HepG2 (cell line): ENCODE measurements around the gene COL4A3. TPM values are rescaled to one million over a fixed set of nuclear protein-coding genes. Genes with fewer than 3 reads are reported as not detected.
A peak's percentile ranks its signal among the peaks of the same experiment; 100 is the strongest.

ENCODE experiments used
- ATAC-seq: fragments of 200-7000 bp; cut with Tn5 transposase; 3 replicates; pipeline ENCODE4 v1.9.1; 2020; ENCODE audit warnings: mild to moderate bottlenecking, moderate library complexity
- BruUV-seq: library from RNA; stranded (reverse); fragments of 400-500 nt; replicated peaks from 2 replicates; lab custom pipeline; 2021; lab: Mats Ljungman, UMichigan
- CTCF ChIA-PET: fragments of 300-600 bp; formaldehyde crosslinking; extraction: SDS; loops from one replicate; lab custom pipeline; 2021; ENCODE audit warnings: low total read pairs, inconsistent platforms, low intra/inter-chr PET ratio; lab: Yijun Ruan, JAX
- POLR2A ChIA-PET: fragments of 350-600 bp; sonication (Branson Sonifier 250); formaldehyde crosslinking; loops from one replicate; lab custom pipeline; 2020; ENCODE audit warnings: antibody characterized with exemption, inconsistent platforms; lab: Yijun Ruan, JAX
- DNase-seq: peaks from one replicate; pipeline ENCODE4 v3.0.0-alpha.2; 2015; ENCODE audit warnings: low spot score
- FAIRE-seq: peaks from 3 replicates; lab custom pipeline; 2011; peaks lifted over from hg19 to GRCh38; lab: Jason Lieb, UNC
- H2AFZ ChIP-seq: one replicate; pipeline ENCODE4 v1.6.1; 2011; ENCODE audit warnings: low read length, inconsistent platforms
- H3K27ac ChIP-seq: fragments of 300-600 bp; 3 replicates; pipeline ENCODE4 v1.8.0; 2011; ENCODE audit warnings: mixed run types, mild to moderate bottlenecking, mixed read lengths, low read length, inconsistent platforms; ENCODE audit not compliant: insufficient read depth; ENCODE audit errors: extremely low read length
- H3K27me3 ChIP-seq, 2 experiments: fragments of 200-600 bp in 1 of 2; 2 replicates in 1 of 2; 3 replicates in 1 of 2; pipeline versions ENCODE4 v1.6.0 to v1.8.0; 2011; ENCODE audit warnings: low read length in 2 of 2, mild to moderate bottlenecking in 2 of 2, moderate library complexity in 2 of 2, inconsistent platforms in 1 of 2; ENCODE audit not compliant: insufficient read depth in 2 of 2, control insufficient read depth in 1 of 2
- H3K36me3 ChIP-seq, 2 experiments: fragments of 200-600 bp in 1 of 2; replicated peaks in 1 of 2; 2 replicates in 1 of 2; 3 replicates in 1 of 2; pipeline versions ENCODE4 v1.5.1 to v1.8.0; 2011; ENCODE audit warnings: low read length in 2 of 2, inconsistent platforms in 1 of 2; ENCODE audit not compliant: insufficient read depth in 2 of 2, control insufficient read depth in 1 of 2
- H3K4me1 ChIP-seq: 2 replicates; pipeline ENCODE4 v1.5.1; 2012; ENCODE audit warnings: low read length, inconsistent platforms; ENCODE audit not compliant: insufficient read depth
- H3K4me2 ChIP-seq: 2 replicates; pipeline ENCODE4 v1.6.0; 2011; ENCODE audit warnings: low read depth, low read length, inconsistent platforms
- H3K4me3 ChIP-seq, 3 experiments: fragments of 200-600 bp in 1 of 3; sonication (generic), shearing (Covaris generic) in 1 of 3; replicated peaks in 1 of 3; 2 replicates each; pipeline ENCODE4 v1.5.1; 2011 to 2016; ENCODE audit warnings: low read length in 3 of 3, inconsistent platforms in 2 of 3, low read depth in 2 of 3, mild to moderate bottlenecking in 2 of 3, control low read depth in 1 of 3, mixed read lengths in 1 of 3; ENCODE audit not compliant: insufficient read depth in 1 of 3
- H3K79me2 ChIP-seq: one replicate; pipeline ENCODE4 v1.6.1; 2011; ENCODE audit warnings: low read length, inconsistent platforms; ENCODE audit not compliant: insufficient read depth
- H3K9ac ChIP-seq: 2 replicates; pipeline ENCODE4 v1.6.0; 2011; ENCODE audit warnings: mild to moderate bottlenecking, low read depth, low read length, inconsistent platforms; ENCODE audit not compliant: insufficient read depth
- H3K9me3 ChIP-seq: 2 replicates; pipeline ENCODE4 v1.5.1; 2012; ENCODE audit warnings: mild to moderate bottlenecking, low read length
- H4K20me1 ChIP-seq: 2 replicates; pipeline ENCODE4 v1.6.0; 2011; ENCODE audit warnings: inconsistent platforms, mild to moderate bottlenecking, low read length, moderate library complexity; ENCODE audit not compliant: insufficient read depth
- ARNT ChIP-seq: fragments of 450-650 bp; IDR thresholded peaks from 2 replicates; pipeline ENCODE4 v1.6.1; 2017
- CEBPB ChIP-seq: IDR thresholded peaks from 2 replicates; pipeline ENCODE4 v1.6.1; 2011; ENCODE audit warnings: low read depth, low read length, improper control_type of control experiment, borderline replicate concordance
- IKZF1 ChIP-seq: fragments of 450-650 bp; IDR thresholded peaks from 2 replicates; pipeline ENCODE4 v1.7.1; 2016
- KDM4B ChIP-seq: sonication (generic); formaldehyde crosslinking; IDR thresholded peaks from 2 replicates; pipeline ENCODE4 v1.4.0; 2020; ENCODE audit warnings: missing genetic modification reagents
- KMT2B ChIP-seq: IDR thresholded peaks from 2 replicates; pipeline ENCODE4 v1.6.1; 2016; ENCODE audit warnings: missing genetic modification reagents, missing compliant biosample characterization
- SRSF1 ChIP-seq: fragments of 200-400 bp; formaldehyde crosslinking; optimal IDR thresholded peaks from 2 replicates; pipeline ENCODE3; 2017; ENCODE audit warnings: mild to moderate bottlenecking, low read depth, low read length, moderate library complexity
- U2AF1 ChIP-seq: fragments of 200-400 bp; formaldehyde crosslinking; optimal IDR thresholded peaks from 2 replicates; pipeline ENCODE3; 2017; ENCODE audit warnings: mild to moderate bottlenecking, low read depth, low read length
- ZMYM2 ChIP-seq: sonication (generic); formaldehyde crosslinking; IDR thresholded peaks from 2 replicates; pipeline ENCODE4 v1.8.0; 2022; ENCODE audit warnings: mild to moderate bottlenecking, missing genetic modification reagents
- ZNF225 ChIP-seq: sonication (generic); formaldehyde crosslinking; IDR thresholded peaks from 2 replicates; pipeline ENCODE4 v1.4.0; 2020; ENCODE audit warnings: mild to moderate bottlenecking, missing genetic modification reagents
- ZNF253 ChIP-seq: sonication (generic); formaldehyde crosslinking; IDR thresholded peaks from 2 replicates; pipeline ENCODE4 v1.8.0; 2022; ENCODE audit warnings: mild to moderate bottlenecking, missing genetic modification reagents, borderline replicate concordance
- ZNF629 ChIP-seq: sonication (generic); formaldehyde crosslinking; conservative IDR thresholded peaks from 2 replicates; pipeline ENCODE4 v1.5.0; 2020; ENCODE audit warnings: missing genetic modification reagents
- ZNF850 ChIP-seq: sonication (generic); formaldehyde crosslinking; conservative IDR thresholded peaks from 2 replicates; pipeline ENCODE4 v1.9.0; 2021; ENCODE audit warnings: mild to moderate bottlenecking, missing genetic modification reagents
- WGBS: methylation state at CpG from one replicate; pipeline ENCODE4 v1.1.6; 2017; ENCODE audit warnings: low lambda C conversion rate; 5-methylcytosine and 5-hydroxymethylcytosine counted together
- in situ Hi-C: cut with HindIII; loops from 2 replicates; pipeline ENCODE4 v1.10.0; 2017; ENCODE audit warnings: low pct_unique_long_range_greater_than_20kb; ENCODE audit not compliant: extremely low pct_ligation_motif_present
- intact Hi-C: fragments of 100-400 bp; cut with micrococcal nuclease; formaldehyde crosslinking; loops from one replicate; pipeline ENCODE4 v1.10.0; 2022; ENCODE audit not compliant: unreplicated experiment
- polyA plus RNA-seq, 8 experiments: library from polyadenylated mRNA; depleted of rRNA in 3 of 8; stranded (reverse) in 7 of 8; unstranded in 1 of 8; fragments of >200 nt; fragmentation: Illumina TruSeq in 4 of 8; extraction: Trizol in 4 of 8; gene quantifications; 2 replicates each; pipeline versions ENCODE4 v1.2.1 to v1.2.3, GENCODE V29; 2011 to 2016; ENCODE audit warnings: low read depth in 4 of 8, missing spikeins in 1 of 8, mixed read lengths in 1 of 8; ENCODE audit not compliant: insufficient read depth in 1 of 8
- total RNA-seq, 5 experiments: library from RNA; depleted of rRNA; stranded (reverse); fragments of >200 nt; fragmentation: Illumina TruSeq; extraction: Trizol; gene quantifications; 2 replicates each; pipeline ENCODE4 v1.2.3, GENCODE V29; 2016; ENCODE audit warnings: low read depth in 1 of 5

Gene COL4A3
- total and polyA plus RNA-seq, 2 of the 13 experiments (the other 11 are each of a cell fraction or from before 2014, with no cell fraction given): 0.02 TPM; not detected in 1

GRCh38 chr2:227322530-227323205, 158.2 kb downstream of the COL4A3 start:
- CTCF ChIA-PET: no interaction called here
- H3K9me3 ChIP-seq: peaks cover 14% of the 10 kb centered on the region
- TF ChIP-seq SRSF1 (no peak), ZNF850 (CRISPR knock-in tag) (peak; percentile 99), ZNF225 (CRISPR knock-in tag) (no peak), ZNF629 (CRISPR knock-in tag) (no peak), KDM4B (CRISPR knock-in tag) (no peak), ZNF253 (CRISPR knock-in tag) (no peak), KMT2B (CRISPR knock-in tag) (no peak), ARNT (no peak), U2AF1 (no peak)
- TF ChIP-seq, all 625 proteins: peak for 1
- POLR2A ChIA-PET: no interaction called here
- Histone ChIP-seq H3K4me3 (no peak overlapping the region), H3K27me3 (no peaks in the 10 kb centered on the region), H4K20me1 (no peaks in the 10 kb centered on the region), H3K79me2 (peaks cover 30% of the 10 kb centered on the region), H2AFZ (no peak overlapping the region), H3K9ac (no peak overlapping the region), H3K4me2 (no peak overlapping the region), H3K27ac (no peak overlapping the region), H3K4me1 (peaks cover 35% of the 10 kb centered on the region), H3K36me3 (no peaks in the 10 kb centered on the region)
- ATAC-seq (no peak), DNase-seq (no peak), FAIRE-seq (no peak)
- in situ Hi-C loops: no loop called here
- WGBS: 95% methylated on average over 5 of the region's 5 CpGs
- intact Hi-C loops: no loop called here
- BruUV-seq: no TSS peak

GRCh38 chr2:227323818-227324217, 159.4 kb downstream of the COL4A3 start:
- CTCF ChIA-PET: no interaction called here
- in situ Hi-C loops: no loop called here
- H3K79me2 ChIP-seq: peaks cover 41% of the 10 kb centered on the region
- H3K4me3 ChIP-seq: no peak overlapping the region
- H3K4me2 ChIP-seq: peak overlapping the region; percentile 94
- POLR2A ChIA-PET: no interaction called here
- TF ChIP-seq IKZF1 (no peak), ZMYM2 (CRISPR knock-in tag) (0 out of 2 replicates have a peak, but pooled peaks have one; percentile 2), CEBPB (peak; percentile 59)
- H3K27ac ChIP-seq: no peak overlapping the region
- FAIRE-seq (no peak), ATAC-seq (no peak), DNase-seq (no peak)
- no peak overlapping the region for H2AFZ ChIP-seq
- no peak overlapping the region for H3K9ac ChIP-seq
- H4K20me1 ChIP-seq: no peaks in the 10 kb centered on the region
- peaks cover 41% of the 10 kb centered on the region for H3K4me1 ChIP-seq
- intact Hi-C loops: loop anchor here (2.0 kb wide), 1 partner anchor 85 kb away; no protein-coding TSS in a partner anchor
- H3K36me3 ChIP-seq: 0 out of 5 replicates have a peak, but pooled peaks cover 0 to 4% of the 10 kb centered on the region in 2 experiments
- H3K27me3 ChIP-seq: no peaks in the 10 kb centered on the region
- H3K9me3 ChIP-seq: peaks cover 14% of the 10 kb centered on the region
- WGBS: over 99% methylated on average over 4 of the region's 4 CpGs
- BruUV-seq: no TSS peak
